ENCODE measurements around the gene ZBTB7C.
A peak's percentile ranks its signal among the peaks of the same experiment; 100 is the strongest.

The ZBTB7C gene

DNA sequence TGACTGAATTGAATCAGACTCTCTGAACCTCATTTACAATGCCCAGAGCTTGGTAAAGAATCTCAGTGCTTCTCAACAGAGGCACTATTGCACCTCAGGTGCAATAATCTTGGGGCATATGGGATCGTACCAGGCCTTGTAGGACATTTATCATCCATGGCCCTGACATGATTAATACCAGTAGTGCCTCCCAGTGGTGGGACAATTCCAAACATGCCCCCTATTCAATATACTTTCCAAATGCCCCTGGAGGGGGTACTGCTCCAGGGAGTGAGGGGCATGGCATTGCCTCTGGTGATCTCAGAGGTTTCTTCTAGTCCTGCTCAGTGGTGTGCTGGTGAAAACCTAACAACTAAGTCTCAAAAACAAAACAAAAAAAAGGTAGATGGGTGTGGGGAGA lies 303.9 kb downstream of the ZBTB7C start:
- H3K27me3 Mint-ChIP-seq (ENCODE audit: low read depth), result peaks cover 9% of the 10 kb centered on the region

DNA sequence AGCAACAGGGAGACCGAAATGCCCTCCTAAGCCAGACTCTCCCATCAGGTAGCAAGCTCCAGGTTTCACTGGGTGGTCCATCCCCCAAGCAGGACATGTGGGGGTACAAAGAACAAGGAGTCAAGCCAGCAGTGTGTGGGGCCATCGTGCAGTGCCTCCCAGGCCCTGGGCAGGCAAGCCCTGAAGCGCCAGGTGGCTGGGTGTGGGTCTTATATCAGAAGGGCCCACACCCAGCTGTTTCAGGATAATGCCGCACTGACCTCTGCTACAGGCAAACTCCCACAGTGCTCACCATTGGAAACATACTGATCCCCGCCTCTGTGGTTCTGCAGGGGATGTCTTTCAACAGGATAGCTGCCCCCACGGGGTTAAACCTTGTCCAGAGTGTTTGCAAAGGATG lies 304.5 kb downstream of the ZBTB7C start:
- H3K27me3 Mint-ChIP-seq (ENCODE audit: low read depth), result peaks cover 9% of the 10 kb centered on the region
- no peaks in the 10 kb centered on the region for H3K36me3 Mint-ChIP-seq (ENCODE audit: low read depth)
- H3K9me3 Mint-ChIP-seq, result no peaks in the 10 kb centered on the region
- H3K4me3 Mint-ChIP-seq, result no peak overlapping the region
- TF ChIP-seq, protein P1, sequence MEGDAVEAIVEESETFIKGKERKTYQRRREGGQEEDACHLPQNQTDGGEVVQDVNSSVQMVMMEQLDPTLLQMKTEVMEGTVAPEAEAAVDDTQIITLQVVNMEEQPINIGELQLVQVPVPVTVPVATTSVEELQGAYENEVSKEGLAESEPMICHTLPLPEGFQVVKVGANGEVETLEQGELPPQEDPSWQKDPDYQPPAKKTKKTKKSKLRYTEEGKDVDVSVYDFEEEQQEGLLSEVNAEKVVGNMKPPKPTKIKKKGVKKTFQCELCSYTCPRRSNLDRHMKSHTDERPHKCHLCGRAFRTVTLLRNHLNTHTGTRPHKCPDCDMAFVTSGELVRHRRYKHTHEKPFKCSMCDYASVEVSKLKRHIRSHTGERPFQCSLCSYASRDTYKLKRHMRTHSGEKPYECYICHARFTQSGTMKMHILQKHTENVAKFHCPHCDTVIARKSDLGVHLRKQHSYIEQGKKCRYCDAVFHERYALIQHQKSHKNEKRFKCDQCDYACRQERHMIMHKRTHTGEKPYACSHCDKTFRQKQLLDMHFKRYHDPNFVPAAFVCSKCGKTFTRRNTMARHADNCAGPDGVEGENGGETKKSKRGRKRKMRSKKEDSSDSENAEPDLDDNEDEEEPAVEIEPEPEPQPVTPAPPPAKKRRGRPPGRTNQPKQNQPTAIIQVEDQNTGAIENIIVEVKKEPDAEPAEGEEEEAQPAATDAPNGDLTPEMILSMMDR (IDR thresholded peaks at IDR 0.05; ENCODE audit: unreplicated experiment in 3 of 3), result no peak
- H3K27ac Mint-ChIP-seq, result peak overlapping the region; percentile 40 to 65 (median 45)
- H3K4me1 Mint-ChIP-seq, result peaks cover 49% of the 10 kb centered on the region

More for the DNA sequence above, 303.9 kb downstream of the ZBTB7C start:
- Mint-ChIP-seq H3K4me1 (peaks cover 43% of the 10 kb centered on the region), H3K4me3 (no peak overlapping the region), H3K36me3 (ENCODE audit: low read depth) (no peaks in the 10 kb centered on the region), H3K9me3 (no peaks in the 10 kb centered on the region), H3K27ac (peak overlapping the region; percentile 52 to 90 (median 78))
- TF ChIP-seq, protein P1 (IDR thresholded peaks at IDR 0.05; ENCODE audit: unreplicated experiment in 3 of 3), result no peak

- Mint-ChIP-seq H3K36me3 (ENCODE audit: low read depth) (no peaks in the 10 kb centered on the region), H3K4me3 (peak overlapping the region; percentile 9 to 37 (median 31))
These were observed 308.5 kb downstream of the ZBTB7C start for GRCh38 chr18:48100651-48101165.

DNA sequence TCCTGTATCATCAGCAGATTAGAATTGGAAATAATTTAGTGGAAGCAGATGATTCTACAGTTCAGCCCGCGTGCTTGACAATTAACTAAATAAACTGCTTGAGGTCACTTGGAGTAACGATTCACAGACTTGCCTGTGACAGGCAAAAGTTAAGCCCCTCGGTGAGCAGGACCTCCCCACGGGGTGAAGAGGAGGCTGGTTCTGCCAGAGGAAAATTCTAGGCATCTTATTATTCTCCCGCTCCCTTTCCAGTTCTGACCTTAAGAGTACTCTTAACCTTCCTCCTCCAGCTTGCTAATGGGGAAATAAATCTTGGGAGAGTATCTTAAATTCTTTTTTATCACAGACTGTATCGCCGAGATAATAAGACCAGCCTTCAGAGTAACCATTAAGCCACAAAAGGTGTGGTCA lies 309.0 kb downstream of the ZBTB7C start:
- H3K36me3 Mint-ChIP-seq (ENCODE audit: low read depth), result no peaks in the 10 kb centered on the region
- peaks cover 37% of the 10 kb centered on the region for H3K4me1 Mint-ChIP-seq
- H3K27ac Mint-ChIP-seq, result peak overlapping the region; percentile 83 to 93 (median 87)
- TF ChIP-seq, protein P1 (IDR thresholded peaks at IDR 0.05; ENCODE audit: unreplicated experiment in 3 of 3), result no peak
- H3K9me3 Mint-ChIP-seq, result no peaks in the 10 kb centered on the region
- H3K4me3 Mint-ChIP-seq, result peak overlapping the region; percentile 3 to 31 (median 9)
- H3K27me3 Mint-ChIP-seq (ENCODE audit: low read depth), result peaks cover 7% of the 10 kb centered on the region

More at GRCh38 chr18:48100651-48101165, 308.5 kb downstream of the ZBTB7C start:
- peaks cover 40% of the 10 kb centered on the region for H3K4me1 Mint-ChIP-seq
- H3K27me3 Mint-ChIP-seq (ENCODE audit: low read depth), result peaks cover 6% of the 10 kb centered on the region
- H3K27ac Mint-ChIP-seq, result peak overlapping the region; percentile 83 to 93 (median 87)
- TF ChIP-seq, protein P1 (IDR thresholded peaks at IDR 0.05; ENCODE audit: unreplicated experiment in 3 of 3), result no peak
- H3K9me3 Mint-ChIP-seq, result no peaks in the 10 kb centered on the region

DNA sequence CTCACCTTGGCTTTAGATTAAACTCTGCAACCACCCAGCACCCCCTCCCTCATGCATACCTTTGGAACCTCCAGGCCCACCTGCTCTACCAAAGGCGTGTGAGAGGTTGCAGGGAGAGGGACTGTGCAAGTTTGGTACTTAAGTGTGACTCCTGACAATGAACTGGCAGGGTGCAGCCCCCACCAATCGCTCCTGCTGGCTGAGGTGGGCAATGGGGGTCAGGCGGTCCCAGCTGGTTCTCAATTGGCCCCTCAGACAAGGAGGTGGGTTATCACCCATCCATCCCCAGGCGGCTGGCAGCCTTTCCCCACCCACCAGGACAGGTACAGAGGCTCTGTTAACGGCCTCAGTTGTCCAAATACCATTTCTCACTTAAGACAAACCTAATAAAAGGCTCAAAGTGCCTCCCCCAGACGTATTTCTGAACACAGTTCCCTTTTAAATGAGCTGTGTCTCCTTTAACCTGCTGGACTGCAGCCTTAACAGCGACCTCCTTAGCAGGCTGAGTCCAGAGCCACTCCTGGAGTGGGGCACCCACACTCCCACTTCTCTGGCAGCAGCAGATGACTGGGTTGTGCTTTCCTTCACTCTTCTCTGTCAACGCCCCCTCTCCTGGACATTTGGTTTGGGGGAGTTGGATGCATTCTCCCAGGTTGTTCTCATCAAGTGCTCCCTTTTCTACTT lies 309.6 kb downstream of the ZBTB7C start:
- Mint-ChIP-seq H3K36me3 (ENCODE audit: low read depth) (no peaks in the 10 kb centered on the region), H3K4me3 (peak overlapping the region; percentile 2 to 8 (median 7)), H3K27ac (peak overlapping the region; percentile 83 to 93 (median 87)), H3K27me3 (ENCODE audit: low read depth) (peaks cover 7% of the 10 kb centered on the region), H3K4me1 (peaks cover 37% of the 10 kb centered on the region), H3K9me3 (no peaks in the 10 kb centered on the region)
- TF ChIP-seq, protein P1 (IDR thresholded peaks at IDR 0.05; ENCODE audit: unreplicated experiment in 3 of 3), result no peak

All from nephron (organoid).